Activated naive CD4-positive, alpha-beta T cell treated with anti-CD3 and anti-CD28 coated beads for 36 hours (primary cell): ENCODE data around the gene SYT7. TPM values are rescaled to one million over a fixed set of nuclear protein-coding genes. Genes with fewer than 3 reads are reported as not detected.

Experiments used
- CTCF ChIA-PET: fragments of 350-600 bp; sonication (Branson Sonifier 250); formaldehyde crosslinking; loops from one replicate; lab custom pipeline; 2021; ENCODE audit warnings: antibody characterized with exemption; lab: Charles Lee
- DNase-seq: peaks from one replicate; pipeline ENCODE4 v3.0.0-alpha.2; 2020
- H3K27ac Mint-ChIP-seq: one replicate; pipeline ENCODE4 v1.8.0; 2021; ENCODE audit warnings: mild to moderate bottlenecking, mixed read lengths
- H3K27me3 Mint-ChIP-seq: one replicate; pipeline ENCODE4 v1.8.0; 2021; ENCODE audit warnings: low read depth, mixed read lengths
- H3K36me3 Mint-ChIP-seq: one replicate; pipeline ENCODE4 v1.8.0; 2021; ENCODE audit warnings: low read depth, mixed read lengths
- H3K4me1 Mint-ChIP-seq: one replicate; pipeline ENCODE4 v1.8.0; 2021; ENCODE audit warnings: low read depth, mixed read lengths
- H3K4me3 Mint-ChIP-seq: one replicate; pipeline ENCODE4 v1.8.0; 2021; ENCODE audit warnings: mild to moderate bottlenecking, moderate library complexity, mixed read lengths
- H3K9me3 Mint-ChIP-seq: one replicate; pipeline ENCODE4 v1.8.0; 2021; ENCODE audit warnings: mixed read lengths
- intact Hi-C: fragments of 100-400 bp; cut with micrococcal nuclease; formaldehyde crosslinking; loops from one replicate; pipeline ENCODE4 v1.15.1; 2023
- total RNA-seq, 2 experiments: library from RNA; stranded (reverse); gene quantifications; one replicate each; pipeline ENCODE4 v1.2.3, GENCODE V29; 2021

Gene SYT7
- total RNA-seq, 2 experiments from 2014 or later: not detected

DNA sequence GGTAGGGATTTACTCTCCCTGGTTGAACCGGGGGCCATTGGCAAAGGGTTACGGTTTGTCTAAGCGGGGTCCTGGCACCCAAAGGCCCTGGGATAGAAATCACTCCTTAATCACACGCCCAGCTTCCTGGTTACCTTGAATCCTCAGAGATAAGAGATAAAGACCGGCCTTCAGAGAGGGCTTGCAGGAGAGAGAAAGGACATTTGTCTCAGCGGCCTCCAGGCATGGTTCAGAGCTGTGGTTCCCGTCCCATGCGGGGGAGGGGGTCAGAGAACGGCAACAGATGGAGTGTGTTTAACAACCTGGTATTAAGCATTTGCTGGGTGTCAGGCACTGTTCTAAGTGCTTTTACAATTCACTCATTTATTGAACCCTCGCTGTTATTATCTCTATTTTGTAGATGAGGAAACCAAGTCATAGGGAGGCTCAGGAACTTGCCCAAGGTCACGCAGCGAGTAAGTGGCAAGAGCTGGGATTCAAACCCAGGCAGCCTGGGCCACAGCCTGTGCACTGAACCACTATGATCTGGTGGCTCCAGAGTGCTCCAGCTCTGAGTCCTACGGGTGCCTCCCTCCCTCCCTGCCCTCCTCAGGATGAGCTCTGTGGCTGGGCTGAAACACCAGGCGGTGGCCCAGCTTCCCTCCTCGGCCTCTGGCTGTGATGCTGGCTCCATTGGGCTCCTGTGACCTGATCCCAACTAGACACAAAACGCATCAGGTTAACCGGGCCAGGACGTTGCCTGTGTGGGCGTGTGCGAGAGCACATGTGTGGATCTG is 53.7 kb downstream of the SYT7 start:
- H3K9me3 Mint-ChIP-seq: no peaks in the 10 kb centered on the region
- no peak for DNase-seq
- no peak overlapping the region for H3K27ac Mint-ChIP-seq
- H3K27me3 Mint-ChIP-seq: peaks cover 4% of the 10 kb centered on the region
- no peaks in the 10 kb centered on the region for H3K4me1 Mint-ChIP-seq
- H3K4me3 Mint-ChIP-seq: no peak overlapping the region
- CTCF ChIA-PET: interaction anchor here (1.0 to 2.4 kb wide), 4 partner anchors 10 to 80 kb away, joined by 3 to 10 read pairs (median 6); no protein-coding TSS in a partner anchor
- intact Hi-C loops: no loop called here
- H3K36me3 Mint-ChIP-seq: no peaks in the 10 kb centered on the region

GRCh38 chr11:61526229-61526628 is 54.6 kb downstream of the SYT7 start:
- CTCF ChIA-PET: interaction anchor here (0.5 to 1.7 kb wide), 5 partner anchors 9 to 87 kb away, joined by 3 to 10 read pairs (median 5); no protein-coding TSS in a partner anchor
- Mint-ChIP-seq H3K27ac (no peak overlapping the region), H3K36me3 (no peaks in the 10 kb centered on the region), H3K9me3 (no peaks in the 10 kb centered on the region), H3K4me3 (no peak overlapping the region), H3K4me1 (no peaks in the 10 kb centered on the region), H3K27me3 (peaks cover 4% of the 10 kb centered on the region)
- intact Hi-C loops: no loop called here
- DNase-seq: no peak

DNA sequence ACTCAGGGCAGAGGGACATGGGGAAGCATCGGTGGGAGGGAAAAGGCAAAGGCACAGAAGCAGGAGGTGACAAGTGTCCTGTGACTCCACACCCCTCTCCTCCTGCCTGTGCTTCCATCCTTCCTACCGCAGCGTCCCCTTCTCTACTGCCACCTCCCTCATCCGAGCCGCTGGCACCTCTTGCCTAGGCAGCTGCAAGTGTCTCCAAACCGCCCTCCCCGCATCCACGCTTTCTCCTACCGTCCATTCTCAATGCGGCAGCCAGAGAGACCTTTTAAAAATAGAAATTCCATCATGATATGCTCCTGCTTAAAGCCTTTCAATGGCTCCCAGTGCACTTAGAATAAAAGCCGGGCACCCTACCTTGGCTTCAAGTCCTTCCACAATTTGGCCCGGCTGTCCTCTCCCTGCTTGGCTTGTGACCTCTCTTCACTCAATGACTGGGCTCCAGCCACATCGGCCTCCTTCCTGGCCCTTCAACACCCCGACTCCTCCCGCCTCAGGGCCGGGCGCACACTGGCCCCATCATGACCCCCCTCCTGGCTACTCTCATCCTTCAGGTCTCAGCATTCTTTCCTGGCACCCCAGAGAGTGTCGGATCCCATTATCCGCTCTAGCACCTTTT is 55.8 kb downstream of the SYT7 start:
- DNase-seq: no peak
- Mint-ChIP-seq H3K9me3 (no peaks in the 10 kb centered on the region), H3K4me3 (no peak overlapping the region), H3K36me3 (no peaks in the 10 kb centered on the region), H3K27ac (no peak overlapping the region), H3K27me3 (peaks cover 4% of the 10 kb centered on the region), H3K4me1 (no peaks in the 10 kb centered on the region)
- CTCF ChIA-PET: interaction anchor here (1.2 to 1.7 kb wide), 3 partner anchors 11 to 114 kb away, joined by 3 to 6 read pairs (median 5); no protein-coding TSS in a partner anchor
- intact Hi-C loops: no loop called here

DNA sequence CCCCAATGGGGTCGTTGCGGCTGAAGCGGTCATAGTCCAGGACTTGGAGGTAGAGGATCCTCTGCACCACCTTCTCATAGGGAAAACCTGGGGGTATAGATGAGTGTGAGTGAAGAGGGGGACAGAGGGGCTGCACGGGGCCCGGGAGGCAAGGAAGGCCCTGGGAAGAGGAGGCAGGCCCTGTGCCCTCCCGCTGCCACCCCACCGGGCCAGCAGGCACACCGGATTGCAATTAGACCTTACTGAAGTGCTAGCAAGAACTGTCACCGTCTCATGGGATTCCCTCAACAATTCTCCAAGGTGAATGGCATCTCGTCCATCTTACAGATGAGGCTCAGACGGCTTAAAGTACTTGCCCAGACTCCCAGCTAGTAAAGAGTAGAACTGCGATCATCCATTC is 56.4 kb downstream of the SYT7 start:
- no peaks in the 10 kb centered on the region for H3K9me3 Mint-ChIP-seq
- no peak for DNase-seq
- H3K27me3 Mint-ChIP-seq: peaks cover 4% of the 10 kb centered on the region
- no peaks in the 10 kb centered on the region for H3K36me3 Mint-ChIP-seq
- H3K27ac Mint-ChIP-seq: no peak overlapping the region
- CTCF ChIA-PET: interaction anchor here (1.2 kb wide), 1 partner anchor 114 kb away, joined by 3 read pairs; no protein-coding TSS in a partner anchor
- H3K4me1 Mint-ChIP-seq: no peaks in the 10 kb centered on the region
- intact Hi-C loops: no loop called here
- H3K4me3 Mint-ChIP-seq: no peak overlapping the region

GRCh38 chr11:61522881-61523280 is 58.0 kb downstream of the SYT7 start:
- H3K4me1 Mint-ChIP-seq: no peaks in the 10 kb centered on the region
- peaks cover 4% of the 10 kb centered on the region for H3K27me3 Mint-ChIP-seq
- no peaks in the 10 kb centered on the region for H3K36me3 Mint-ChIP-seq
- CTCF ChIA-PET: interaction anchor here (0.8 to 2.8 kb wide), 2 partner anchors 9 to 45 kb away, joined by 3 to 10 read pairs; no protein-coding TSS in a partner anchor
- no peak overlapping the region for H3K27ac Mint-ChIP-seq
- DNase-seq: no peak
- no peak overlapping the region for H3K4me3 Mint-ChIP-seq
- intact Hi-C loops: no loop called here
- H3K9me3 Mint-ChIP-seq: no peaks in the 10 kb centered on the region

GRCh38 chr11:61518032-61518795 is 62.7 kb downstream of the SYT7 start:
- peaks cover 7% of the 10 kb centered on the region for H3K4me1 Mint-ChIP-seq
- no peaks in the 10 kb centered on the region for H3K9me3 Mint-ChIP-seq
- H3K36me3 Mint-ChIP-seq: no peaks in the 10 kb centered on the region
- no peak for DNase-seq
- CTCF ChIA-PET: interaction anchor here (1.0 to 6.3 kb wide), 20 partner anchors 13 to 149 kb away, joined by 3 to 152 read pairs (median 9); a partner anchor contains a TSS
- intact Hi-C loops: no loop called here
- H3K27ac Mint-ChIP-seq: no peak overlapping the region
- H3K27me3 Mint-ChIP-seq: peaks cover 16% of the 10 kb centered on the region
- H3K4me3 Mint-ChIP-seq: no peak overlapping the region

DNA sequence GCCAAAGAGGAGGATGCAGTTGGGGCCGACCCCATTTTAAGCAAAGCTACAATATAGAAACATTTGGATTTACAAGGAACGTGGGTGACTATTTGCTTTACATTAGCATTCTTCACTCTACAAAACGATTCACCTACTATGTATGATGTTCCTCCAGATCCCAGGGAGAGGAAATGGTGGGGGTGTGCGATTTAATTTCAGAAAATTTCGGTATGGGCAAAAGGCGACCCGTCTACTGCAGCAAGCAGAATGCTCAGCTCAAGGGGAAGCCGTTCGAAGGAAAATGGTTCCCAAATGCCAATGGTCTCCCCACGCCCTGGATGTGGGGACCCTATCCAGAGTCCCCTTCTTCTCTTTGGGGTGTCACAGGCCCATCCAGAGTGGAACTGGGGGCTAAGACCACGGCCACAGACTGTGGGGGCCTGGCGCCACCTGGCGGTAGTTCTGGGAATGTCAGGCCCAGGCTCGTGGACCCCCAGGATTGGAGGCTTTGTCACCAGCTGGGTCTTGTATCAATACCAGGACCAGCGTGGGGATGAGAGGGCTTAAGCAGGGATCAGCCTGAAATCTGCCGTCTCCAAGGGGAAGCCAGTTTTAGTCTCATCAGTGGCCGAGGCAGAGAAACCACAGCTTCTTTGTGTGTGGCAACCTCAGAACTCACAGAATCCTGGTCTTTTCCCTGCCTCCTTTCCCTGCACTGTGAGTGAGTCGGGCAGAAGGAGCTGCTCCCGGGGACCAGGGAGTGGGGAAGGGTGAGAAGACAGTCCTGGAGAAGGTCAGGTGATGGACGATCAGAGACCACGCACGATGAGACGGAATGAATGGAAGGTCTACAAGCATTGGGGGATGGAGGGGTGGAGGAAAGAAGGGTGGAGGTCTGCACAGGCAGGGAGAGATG is 64.0 kb downstream of the SYT7 start:
- Mint-ChIP-seq H3K27ac (no peak overlapping the region), H3K4me3 (peak overlapping the region; percentile 32), H3K4me1 (peaks cover 7% of the 10 kb centered on the region), H3K36me3 (no peaks in the 10 kb centered on the region), H3K27me3 (peaks cover 19% of the 10 kb centered on the region), H3K9me3 (no peaks in the 10 kb centered on the region)
- DNase-seq: peak; percentile 53
- CTCF ChIA-PET: interaction anchor here (0.6 to 6.3 kb wide), 44 partner anchors 9 to 1516 kb away, joined by 3 to 152 read pairs (median 5); partner anchors contain the start of gene LRRC10B
- intact Hi-C loops: loop anchor here (1.0 kb wide), 3 partner anchors 40 to 181 kb away; no protein-coding TSS in a partner anchor

DNA sequence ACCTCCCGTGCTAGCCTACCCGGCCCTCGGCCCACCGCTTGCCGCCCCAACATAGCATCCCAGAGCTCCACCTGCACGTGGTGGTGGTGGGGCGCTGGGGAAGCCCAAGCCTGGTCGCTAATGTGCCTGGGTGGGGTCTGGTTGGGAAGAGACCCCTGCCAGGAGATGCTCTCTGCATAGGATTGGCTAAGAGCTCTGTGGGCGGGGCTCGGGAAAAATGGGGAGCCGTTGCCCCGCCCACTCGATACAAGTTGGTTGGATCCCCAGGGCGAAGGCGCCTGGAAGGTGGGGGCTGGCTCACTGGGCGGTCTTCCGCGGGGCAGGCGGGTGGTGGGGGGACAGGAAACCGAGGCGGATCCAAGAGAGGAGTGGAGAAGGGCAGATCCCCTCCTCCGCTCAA is 64.7 kb downstream of the SYT7 start:
- Mint-ChIP-seq H3K4me1 (peaks cover 7% of the 10 kb centered on the region), H3K27ac (no peak overlapping the region), H3K9me3 (no peaks in the 10 kb centered on the region), H3K4me3 (no peak overlapping the region), H3K36me3 (no peaks in the 10 kb centered on the region), H3K27me3 (peaks cover 23% of the 10 kb centered on the region)
- DNase-seq: no peak
- CTCF ChIA-PET: interaction anchor here (0.7 to 6.3 kb wide), 33 partner anchors 8 to 262 kb away, joined by 3 to 152 read pairs (median 7); partner anchors contain the start of gene LRRC10B
- intact Hi-C loops: loop anchor here (1.0 kb wide), 1 partner anchor 39 kb away; no protein-coding TSS in a partner anchor

GRCh38 chr11:61515686-61516085 is 65.2 kb downstream of the SYT7 start:
- Mint-ChIP-seq H3K27me3 (peaks cover 28% of the 10 kb centered on the region), H3K4me3 (no peak overlapping the region), H3K4me1 (peaks cover 7% of the 10 kb centered on the region), H3K36me3 (no peaks in the 10 kb centered on the region), H3K9me3 (no peaks in the 10 kb centered on the region), H3K27ac (no peak overlapping the region)
- DNase-seq: no peak
- CTCF ChIA-PET: interaction anchor here (1.2 to 6.3 kb wide), 10 partner anchors 8 to 124 kb away, joined by 4 to 152 read pairs (median 15); partner anchors contain the start of gene LRRC10B
- intact Hi-C loops: loop anchor here (1.0 kb wide), 1 partner anchor 38 kb away; no protein-coding TSS in a partner anchor

GRCh38 chr11:61514050-61514917 is 66.6 kb downstream of the SYT7 start:
- intact Hi-C loops: no loop called here
- Mint-ChIP-seq H3K27me3 (peaks cover 36% of the 10 kb centered on the region), H3K9me3 (no peaks in the 10 kb centered on the region), H3K4me1 (peaks cover 7% of the 10 kb centered on the region), H3K36me3 (no peaks in the 10 kb centered on the region), H3K27ac (no peak overlapping the region), H3K4me3 (no peak overlapping the region)
- no peak for DNase-seq
- CTCF ChIA-PET: interaction anchor here (0.8 to 4.5 kb wide), 8 partner anchors 11 to 79 kb away, joined by 3 to 18 read pairs (median 4); no protein-coding TSS in a partner anchor
